GM12891 (cell line): ENCODE data around the gene TMEM150A.

Experiments used
- POLR2A ChIP-seq: IDR thresholded peaks from 2 replicates; pipeline ENCODE4 v1.6.1; 2011; ENCODE audit warnings: low read depth, low read length, control low read depth
- POLR2AphosphoS5 ChIP-seq: IDR thresholded peaks from 2 replicates; pipeline ENCODE4 v1.6.1; 2011; ENCODE audit warnings: low read depth, low read length, control low read depth

DNA sequence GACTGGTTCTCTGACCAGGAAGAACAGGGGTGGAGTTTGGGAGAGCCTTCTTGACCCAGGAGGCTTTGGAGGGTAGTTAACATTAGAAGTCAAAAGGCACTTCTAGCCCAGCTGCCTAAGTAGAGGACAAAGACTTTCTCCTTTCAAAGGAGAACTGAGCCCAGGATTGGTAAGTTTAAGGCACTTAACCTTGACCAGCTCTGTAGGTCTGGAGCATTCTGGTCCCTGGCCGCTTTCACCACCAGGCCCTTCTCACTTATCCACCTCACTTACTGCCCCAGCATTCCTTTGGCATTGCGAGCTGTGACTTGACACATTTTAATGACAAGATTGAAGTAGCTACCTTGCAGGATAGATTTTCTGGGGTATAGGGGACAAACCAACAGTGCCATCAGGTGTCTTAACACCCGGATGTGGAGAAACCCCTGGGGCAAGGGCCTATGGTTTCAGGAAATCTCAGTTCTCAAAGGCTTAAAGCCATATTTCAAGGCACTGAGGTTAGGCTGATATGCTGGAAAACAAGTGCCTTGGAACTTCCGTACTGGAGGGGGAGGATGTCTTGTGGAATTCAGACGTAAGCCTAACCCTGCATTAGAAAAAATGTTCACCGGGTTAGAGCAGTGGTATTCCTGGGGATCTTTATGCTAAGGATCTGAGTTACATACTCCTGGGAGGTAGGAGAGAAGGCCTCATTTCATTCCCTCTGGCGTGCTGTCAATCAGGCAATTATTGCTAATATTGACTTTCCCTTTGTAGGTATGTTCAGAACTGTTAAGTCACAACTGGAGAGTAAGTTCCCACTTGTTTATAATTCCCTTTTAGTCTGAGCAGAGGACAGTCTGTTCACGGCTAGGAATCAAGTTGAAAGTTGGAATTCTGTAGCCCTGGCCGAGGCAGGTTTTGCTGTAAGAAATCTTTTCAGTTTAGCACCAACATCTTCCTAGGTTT lies 5.0 kb upstream of the TMEM150A start:
- TF ChIP-seq POLR2AphosphoS5 (no peak), POLR2A (no peak)
